ENCODE results near the gene AUP1.

GRCh38 chr2:74491648-74492544 lies 37.6 kb downstream of the AUP1 start:
- TF ChIP-seq POLR2AphosphoS5 (IDR thresholded peaks at IDR 0.05) (no peak), CTCF (IDR thresholded peaks at IDR 0.05) (no peak), POLR2A (IDR thresholded peaks at IDR 0.05) (no peak)
